ENCODE data around the gene KRTAP19-8. TPM values are rescaled to one million over a fixed set of nuclear protein-coding genes. Genes with fewer than 3 reads are reported as not detected.

The KRTAP19-8 gene
- total and polyA plus RNA-seq, 2 donors (not counting 1 experiment from before 2014, with no cell fraction given) = not detected

GRCh38 chr21:30990514-30991262 is 47.6 kb downstream of the KRTAP19-8 start:
- CTCF ChIA-PET = no interaction called here
- Mint-ChIP-seq H3K4me1 (no peaks in the 10 kb centered on the region), H3K27ac (no peak overlapping the region), H3K27me3 (no peaks in the 10 kb centered on the region), H3K9me3 (ENCODE audit: insufficient read depth) (no peaks in the 10 kb centered on the region), H3K4me3 (no peak overlapping the region)
- Histone ChIP-seq H3K27me3 (replicated peaks in 1 of 4; ENCODE audit: control extremely low read depth in 1 of 4, control insufficient read depth in 3 of 4, insufficient read depth in 4 of 4, low read length in 3 of 4) (peaks cover 0 to 6% (median 0%) of the 10 kb centered on the region in 4 experiments), H3K4me2 (replicated peaks; ENCODE audit: low read depth, low read length, poor library complexity, severe bottlenecking) (no peak overlapping the region), H3K36me3 (replicated peaks in 1 of 2; ENCODE audit: control extremely low read depth in 1 of 2, control insufficient read depth in 1 of 2, extremely low read depth in 1 of 2, insufficient read depth in 2 of 2, low read length in 1 of 2) (no peaks in the 10 kb centered on the region), H3K4me3 (ENCODE audit: control extremely low read depth in 1 of 5, extremely low read depth in 1 of 5, insufficient read depth in 1 of 5, low read depth in 2 of 5, low read length in 4 of 5) (no peak overlapping the region), H4K20me1 (ENCODE audit: control insufficient read depth, insufficient read depth, low read length, poor library complexity, severe bottlenecking) (no peaks in the 10 kb centered on the region), H3K79me2 (ENCODE audit: control insufficient read depth, insufficient read depth, low read length) (no peaks in the 10 kb centered on the region), H3K4me1 (ENCODE audit: control insufficient read depth in 2 of 2, insufficient read depth in 2 of 2, low read length in 2 of 2) (no peaks in the 10 kb centered on the region), H3K9ac (ENCODE audit: low read length) (no peak overlapping the region), H3K27ac (ENCODE audit: low read length in 2 of 2) (no peak overlapping the region), H2AFZ (ENCODE audit: insufficient read depth, low read depth, low read length, poor library complexity, severe bottlenecking) (no peak overlapping the region), H3K9me3 (ENCODE audit: control extremely low read depth in 1 of 3, control insufficient read depth in 2 of 3, insufficient read depth in 1 of 3, low read length in 2 of 3) (no peaks in the 10 kb centered on the region)
- WGBS (ENCODE audit: insufficient coverage) = 95% methylated on average over 2 of the region's 5 CpGs
- POLR2A ChIA-PET = no interaction called here
- intact Hi-C loops (cut with micrococcal nuclease) = no loop called here
- DNase-seq (no peak), ATAC-seq (ENCODE audit: low read depth) (no peak)
- TF ChIP-seq EZH2 (IDR thresholded peaks at IDR 0.05; ENCODE audit: borderline replicate concordance, insufficient read depth, low read depth, low read length, poor library complexity, severe bottlenecking) (no peak), CTCF (IDR thresholded peaks at IDR 0.05) (no peak)

GRCh38 chr21:30988706-30989105 is 49.6 kb downstream of the KRTAP19-8 start:
- intact Hi-C loops (cut with micrococcal nuclease) = no loop called here
- ChIA-PET POLR2A (no interaction called here), CTCF (no interaction called here)
- H3K27me3 Mint-ChIP-seq = no peaks in the 10 kb centered on the region
- Histone ChIP-seq H3K27ac (ENCODE audit: low read length in 2 of 2) (no peak overlapping the region), H3K9me3 (ENCODE audit: control extremely low read depth in 1 of 3, control insufficient read depth in 2 of 3, insufficient read depth in 1 of 3, low read length in 2 of 3) (no peaks in the 10 kb centered on the region), H3K79me2 (ENCODE audit: control insufficient read depth, insufficient read depth, low read length) (no peaks in the 10 kb centered on the region), H2AFZ (ENCODE audit: insufficient read depth, low read depth, low read length, poor library complexity, severe bottlenecking) (no peak overlapping the region), H3K4me1 (ENCODE audit: control insufficient read depth in 2 of 2, insufficient read depth in 2 of 2, low read length in 2 of 2) (no peaks in the 10 kb centered on the region), H4K20me1 (ENCODE audit: control insufficient read depth, insufficient read depth, low read length, poor library complexity, severe bottlenecking) (no peaks in the 10 kb centered on the region), H3K4me2 (replicated peaks; ENCODE audit: low read depth, low read length, poor library complexity, severe bottlenecking) (no peak overlapping the region), H3K27me3 (replicated peaks in 1 of 4; ENCODE audit: control extremely low read depth in 1 of 4, control insufficient read depth in 3 of 4, insufficient read depth in 4 of 4, low read length in 3 of 4) (peaks cover 0 to 6% (median 0%) of the 10 kb centered on the region in 4 experiments), H3K9ac (ENCODE audit: low read length) (no peak overlapping the region), H3K4me3 (ENCODE audit: control extremely low read depth in 1 of 5, extremely low read depth in 1 of 5, insufficient read depth in 1 of 5, low read depth in 2 of 5, low read length in 4 of 5) (no peak overlapping the region), H3K36me3 (replicated peaks in 1 of 2; ENCODE audit: control extremely low read depth in 1 of 2, control insufficient read depth in 1 of 2, extremely low read depth in 1 of 2, insufficient read depth in 2 of 2, low read length in 1 of 2) (no peaks in the 10 kb centered on the region)
- H3K4me3 Mint-ChIP-seq = no peak overlapping the region
- no CpG with 5 or more reads among the region's 1 CpG for WGBS (ENCODE audit: insufficient coverage)
- H3K27ac Mint-ChIP-seq = no peak overlapping the region
- no peak for ATAC-seq (ENCODE audit: low read depth)
- H3K9me3 Mint-ChIP-seq (ENCODE audit: insufficient read depth) = no peaks in the 10 kb centered on the region
- H3K4me1 Mint-ChIP-seq = no peaks in the 10 kb centered on the region
- no peak for DNase-seq
- TF ChIP-seq CTCF (IDR thresholded peaks at IDR 0.05) (no peak), EZH2 (IDR thresholded peaks at IDR 0.05; ENCODE audit: borderline replicate concordance, insufficient read depth, low read depth, low read length, poor library complexity, severe bottlenecking) (no peak)

Data from B cell (primary cell).